HCEC 1CT (cell line): ENCODE results near the gene EVA1A.

Experiments
- DNase-seq: peaks from one replicate; pipeline ENCODE4 v3.0.0-alpha.2; 2017

Gene EVA1A

GRCh38 chr2:75539955-75540716 lies 20.6 kb downstream of the EVA1A start:
- no peak for DNase-seq

- DNase-seq = no peak
These were observed 21.9 kb downstream of the EVA1A start for GRCh38 chr2:75538521-75539490.

DNA sequence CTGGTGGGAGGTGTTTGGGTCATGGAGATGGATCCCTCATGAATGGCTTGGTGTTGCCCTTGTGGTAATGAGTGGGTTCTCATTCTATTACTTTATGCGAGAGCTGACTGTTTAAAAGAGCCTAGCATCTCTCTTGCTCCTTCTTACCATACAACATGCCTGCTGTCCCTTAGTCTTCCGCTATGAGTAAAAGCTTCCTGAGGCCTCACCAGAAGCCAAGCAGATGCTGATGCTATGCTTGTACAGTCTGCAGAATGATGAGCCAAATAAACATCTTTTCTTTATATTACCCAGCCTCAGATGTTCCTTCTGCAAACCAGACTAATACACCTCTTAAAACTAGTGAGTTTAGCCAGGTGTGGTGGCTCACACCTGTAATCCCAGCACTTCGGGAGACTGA lies 23.1 kb downstream of the EVA1A start:
- no peak for DNase-seq

DNA sequence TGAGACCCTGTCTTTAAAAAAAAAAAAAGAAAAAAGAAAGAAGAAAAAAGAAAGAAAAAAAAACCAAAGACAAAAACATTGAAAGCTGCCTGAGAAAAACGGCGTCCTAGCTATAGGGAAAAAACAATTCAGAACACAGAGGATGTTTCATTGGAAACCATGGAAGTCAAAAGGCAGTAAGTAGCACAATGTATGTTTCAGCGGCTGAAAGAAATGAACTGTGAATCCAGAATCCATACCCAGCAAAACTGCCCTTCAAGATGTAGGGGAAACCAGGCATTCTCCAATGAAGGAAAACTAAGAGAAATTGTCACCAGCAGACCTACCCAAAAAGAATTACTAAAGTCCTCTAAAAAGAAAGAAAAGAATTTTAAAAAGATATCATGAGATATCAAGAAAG lies 27.6 kb downstream of the EVA1A start:
- DNase-seq = no peak

DNA sequence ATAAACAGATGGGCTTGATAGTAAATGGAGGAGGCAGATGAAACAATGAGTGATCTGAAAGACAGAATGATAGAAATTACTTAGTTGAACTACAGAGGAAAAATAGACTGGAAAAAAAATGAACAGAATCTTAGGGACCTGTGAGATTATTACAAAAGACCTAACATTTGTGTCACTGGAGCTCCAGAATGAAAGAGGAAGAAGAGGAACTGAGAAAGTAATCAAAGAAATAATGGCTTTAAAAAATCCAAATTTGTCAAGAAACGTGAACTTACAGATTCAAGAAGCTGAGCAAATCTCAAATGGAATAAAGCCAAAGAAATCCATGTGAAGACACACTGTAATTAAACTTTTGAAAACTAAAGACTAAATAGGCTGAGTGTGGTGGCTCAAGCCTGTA lies 28.3 kb downstream of the EVA1A start:
- no peak for DNase-seq

DNA sequence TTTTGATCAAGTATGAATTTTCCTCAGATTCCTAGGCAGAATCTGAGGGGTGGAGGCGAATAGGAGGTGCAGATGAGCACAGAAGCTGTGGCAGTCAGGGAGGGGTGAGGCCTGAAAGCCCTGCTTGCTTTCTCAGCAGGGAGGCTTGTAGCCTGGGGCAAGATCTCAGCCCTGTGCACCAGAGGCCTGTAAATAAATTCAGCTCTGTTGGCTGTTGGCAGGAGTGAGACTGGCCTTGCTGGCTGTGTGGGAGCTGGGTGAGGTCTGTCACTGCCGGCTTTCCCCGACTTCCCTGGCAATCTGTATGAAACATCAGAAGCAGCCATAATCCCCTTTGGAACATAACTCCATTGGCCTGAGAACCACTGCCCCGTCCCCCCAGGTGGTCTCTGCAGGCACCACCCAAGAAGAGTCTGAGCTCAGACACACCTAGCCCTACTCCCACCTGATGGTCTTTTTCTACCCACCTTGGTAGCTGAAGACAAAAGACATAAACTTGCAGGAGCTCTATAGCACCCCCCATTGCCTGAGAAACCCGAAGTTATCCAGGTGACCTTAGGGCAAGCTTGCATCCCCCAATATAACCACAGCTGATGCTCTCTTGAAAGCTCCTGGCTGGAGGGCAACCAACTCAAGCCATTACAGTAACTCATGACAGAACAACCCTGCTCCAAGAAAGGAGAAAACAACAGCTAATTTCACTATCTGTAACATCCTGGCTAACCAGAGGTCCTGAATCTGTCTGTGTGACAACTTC lies 32.3 kb downstream of the EVA1A start:
- DNase-seq = no peak

DNA sequence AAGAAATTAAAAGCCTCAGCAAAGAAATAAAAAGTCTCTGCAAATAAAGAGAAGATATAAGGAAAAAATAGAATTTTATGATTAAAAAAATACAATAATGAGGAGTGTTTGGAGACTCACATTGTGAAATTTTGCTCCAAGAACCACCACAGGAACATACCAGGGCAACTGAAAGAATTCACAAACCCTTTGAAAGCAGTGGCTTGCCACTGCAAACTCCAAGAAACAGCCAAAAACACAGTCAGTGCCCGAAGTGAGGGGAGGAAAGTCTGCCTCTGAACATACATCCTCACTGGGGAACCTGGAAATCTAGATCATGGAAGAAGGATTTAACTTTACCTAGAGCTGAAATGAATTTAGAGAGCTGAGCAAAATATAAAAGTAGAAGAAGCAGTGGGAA lies 33.1 kb downstream of the EVA1A start:
- DNase-seq = no peak

GRCh38 chr2:75526842-75527241 lies 33.9 kb downstream of the EVA1A start:
- DNase-seq = no peak

- peak; percentile 30 for DNase-seq
These were observed 35.1 kb downstream of the EVA1A start for GRCh38 chr2:75525434-75526310.

- DNase-seq = no peak
These were observed 36.3 kb downstream of the EVA1A start for GRCh38 chr2:75524276-75524911.

GRCh38 chr2:75523313-75524275 lies 37.1 kb downstream of the EVA1A start:
- peak; percentile 68 for DNase-seq

- no peak for DNase-seq
These were observed 38.0 kb downstream of the EVA1A start for GRCh38 chr2:75522543-75523312.

DNA sequence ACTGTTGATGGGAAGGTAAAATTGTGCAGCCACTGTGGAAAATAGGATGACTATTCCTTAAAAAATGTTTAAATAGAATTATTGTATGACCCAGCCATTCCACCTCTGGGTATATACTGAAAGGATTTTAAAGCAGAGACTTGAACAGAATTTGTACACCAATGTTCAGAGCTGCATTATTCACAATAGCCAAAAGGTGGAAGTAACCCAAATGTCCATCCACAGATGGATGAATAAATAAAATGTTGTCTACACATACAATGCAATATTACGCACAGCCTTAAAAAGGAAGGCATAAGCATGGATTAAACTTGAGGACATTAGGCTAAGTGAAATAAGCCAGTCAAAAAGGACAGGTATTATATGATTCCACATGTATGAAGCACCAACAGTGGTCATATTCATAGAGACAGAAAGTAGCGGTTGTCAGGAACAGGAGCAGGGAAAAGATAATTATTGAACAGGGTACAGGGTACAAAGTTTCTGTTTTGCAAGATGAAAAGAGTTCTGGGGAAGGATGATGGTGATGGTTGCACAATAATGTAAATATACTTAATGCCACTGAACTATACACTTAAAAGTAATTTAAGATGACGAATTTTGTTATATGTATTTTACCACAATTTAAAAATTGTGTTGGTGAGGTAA lies 39.4 kb downstream of the EVA1A start:
- no peak for DNase-seq

GRCh38 chr2:75519843-75520242 lies 40.9 kb downstream of the EVA1A start:
- DNase-seq = no peak

- no peak for DNase-seq
These were observed 41.9 kb downstream of the EVA1A start for GRCh38 chr2:75518638-75519465.

DNA sequence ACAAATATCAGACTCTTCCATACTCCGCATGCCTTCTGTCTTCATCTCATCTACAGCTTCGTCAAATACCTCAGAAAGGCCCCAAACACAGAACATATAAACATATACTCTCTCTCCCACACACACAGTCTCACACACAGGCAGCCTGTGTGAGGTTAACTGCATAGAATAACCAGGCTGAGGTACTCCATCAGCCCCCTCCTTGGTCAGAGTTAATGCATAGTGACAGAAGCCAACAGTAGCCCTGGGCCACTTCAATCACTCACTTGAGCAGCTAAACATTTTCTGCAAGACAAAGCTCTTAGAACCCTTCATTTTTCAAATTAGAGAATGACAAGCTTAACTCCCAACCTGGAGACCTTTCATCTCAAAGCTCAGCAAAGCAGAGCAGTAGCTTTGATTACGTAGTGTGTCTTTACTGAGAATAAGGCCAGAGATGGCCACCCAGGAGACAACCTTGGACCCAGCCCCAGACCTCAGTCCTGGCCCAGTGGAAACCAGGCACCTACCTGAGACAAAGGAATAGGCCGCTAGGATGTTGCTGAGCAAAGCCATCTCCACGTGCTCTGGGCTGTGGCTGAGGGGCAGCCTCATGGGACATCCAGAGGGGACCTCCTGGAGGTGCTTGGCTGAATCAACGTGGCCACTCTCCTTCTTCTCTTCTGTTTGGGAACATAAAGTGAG lies 43.0 kb downstream of the EVA1A start:
- DNase-seq = no peak
